Effector memory CD4-positive, alpha-beta T cell (primary cell): Measurements from ENCODE around the gene MYO7B.

Experiments used
- DNase-seq, 3 donors: peaks; one replicate each; pipeline ENCODE4 v3.0.0-alpha.2; 2020
- H3K27ac ChIP-seq: 2 replicates; pipeline ENCODE4 v1.7.0; 2013; ENCODE audit warnings: mild to moderate bottlenecking, low read length, moderate library complexity; ENCODE audit not compliant: insufficient read depth, poor library complexity, severe bottlenecking
- H3K27me3 ChIP-seq: replicated peaks from 2 replicates; pipeline ENCODE4 v1.7.0; 2013; ENCODE audit warnings: mild to moderate bottlenecking, low read length; ENCODE audit not compliant: insufficient read depth, control insufficient read depth, poor library complexity, severe bottlenecking
- H3K36me3 ChIP-seq: 2 replicates; pipeline ENCODE4 v1.7.0; 2013; ENCODE audit warnings: mild to moderate bottlenecking, low read length, moderate library complexity; ENCODE audit not compliant: control insufficient read depth, insufficient read depth
- H3K4me1 ChIP-seq: 2 replicates; pipeline ENCODE4 v1.7.0; 2013; ENCODE audit warnings: low read length, mild to moderate bottlenecking; ENCODE audit not compliant: control insufficient read depth, insufficient read depth, poor library complexity, severe bottlenecking
- H3K4me3 ChIP-seq: 2 replicates; pipeline ENCODE4 v1.7.0; 2013; ENCODE audit warnings: low read length, low read depth, mild to moderate bottlenecking; ENCODE audit not compliant: insufficient read depth, poor library complexity, severe bottlenecking
- H3K9me3 ChIP-seq: 2 replicates; pipeline ENCODE4 v1.7.0; 2013; ENCODE audit warnings: mild to moderate bottlenecking, low read length, moderate library complexity; ENCODE audit not compliant: control insufficient read depth

The MYO7B gene

DNA sequence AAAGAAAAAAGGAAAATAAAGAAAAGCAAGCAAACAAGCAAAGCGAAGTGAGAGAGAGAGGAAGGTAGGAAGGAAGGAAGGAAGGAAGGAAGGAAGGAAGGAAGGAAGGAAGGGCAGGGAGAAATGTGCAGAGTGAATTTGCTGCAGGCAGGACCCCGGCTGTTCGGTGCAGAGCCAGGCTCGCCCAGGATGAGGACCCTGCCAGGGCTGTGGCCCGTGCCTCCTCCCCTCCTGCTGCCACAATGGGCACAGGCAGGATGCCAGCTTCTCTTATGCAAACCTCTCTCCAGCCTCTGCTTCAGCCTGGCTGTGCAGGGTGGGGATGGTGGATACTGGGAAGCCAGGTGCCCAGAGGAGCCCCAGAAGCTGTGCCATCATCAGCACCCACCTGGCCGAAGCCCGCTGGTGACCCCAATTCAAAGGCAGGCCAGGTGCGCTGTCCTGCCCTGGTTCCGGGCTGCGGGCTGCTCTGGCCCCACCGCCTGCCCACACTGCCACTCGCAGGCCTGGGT is 113.7 kb downstream of the MYO7B start:
- Histone ChIP-seq H3K4me3 (no peak overlapping the region), H3K27me3 (no peaks in the 10 kb centered on the region), H3K9me3 (no peaks in the 10 kb centered on the region), H3K36me3 (no peaks in the 10 kb centered on the region), H3K27ac (no peak overlapping the region), H3K4me1 (peaks cover 10% of the 10 kb centered on the region)
- no peak for DNase-seq

GRCh38 chr2:127649684-127650040 is 114.2 kb downstream of the MYO7B start:
- H3K4me3 ChIP-seq: no peak overlapping the region
- no peaks in the 10 kb centered on the region for H3K36me3 ChIP-seq
- peaks cover 10% of the 10 kb centered on the region for H3K4me1 ChIP-seq
- no peaks in the 10 kb centered on the region for H3K27me3 ChIP-seq
- H3K9me3 ChIP-seq: no peaks in the 10 kb centered on the region
- no peak overlapping the region for H3K27ac ChIP-seq
- DNase-seq: peak; percentile 50 to 69 (median 61)

GRCh38 chr2:127650041-127650784 is 114.7 kb downstream of the MYO7B start:
- no peak overlapping the region for H3K4me3 ChIP-seq
- no peaks in the 10 kb centered on the region for H3K27me3 ChIP-seq
- H3K9me3 ChIP-seq: no peaks in the 10 kb centered on the region
- H3K36me3 ChIP-seq: no peaks in the 10 kb centered on the region
- H3K27ac ChIP-seq: no peak overlapping the region
- no peak for DNase-seq
- H3K4me1 ChIP-seq: peaks cover 10% of the 10 kb centered on the region

- H3K4me1 ChIP-seq: peaks cover 10% of the 10 kb centered on the region
- no peak overlapping the region for H3K4me3 ChIP-seq
- no peaks in the 10 kb centered on the region for H3K27me3 ChIP-seq
- no peaks in the 10 kb centered on the region for H3K36me3 ChIP-seq
- H3K9me3 ChIP-seq: no peaks in the 10 kb centered on the region
- DNase-seq: no peak
- no peak overlapping the region for H3K27ac ChIP-seq
These were observed 115.4 kb downstream of the MYO7B start for GRCh38 chr2:127650785-127651380.

DNA sequence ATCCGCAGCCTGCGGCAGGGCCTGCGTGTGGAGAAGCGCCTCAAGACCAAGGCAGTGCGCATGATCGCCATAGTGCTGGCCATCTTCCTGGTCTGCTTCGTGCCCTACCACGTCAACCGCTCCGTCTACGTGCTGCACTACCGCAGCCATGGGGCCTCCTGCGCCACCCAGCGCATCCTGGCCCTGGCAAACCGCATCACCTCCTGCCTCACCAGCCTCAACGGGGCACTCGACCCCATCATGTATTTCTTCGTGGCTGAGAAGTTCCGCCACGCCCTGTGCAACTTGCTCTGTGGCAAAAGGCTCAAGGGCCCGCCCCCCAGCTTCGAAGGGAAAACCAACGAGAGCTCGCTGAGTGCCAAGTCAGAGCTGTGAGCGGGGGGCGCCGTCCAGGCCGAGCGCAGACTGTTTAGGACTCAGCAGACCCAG is 115.9 kb downstream of the MYO7B start:
- no peak overlapping the region for H3K27ac ChIP-seq
- H3K4me1 ChIP-seq: peaks cover 10% of the 10 kb centered on the region
- H3K4me3 ChIP-seq: no peak overlapping the region
- no peaks in the 10 kb centered on the region for H3K27me3 ChIP-seq
- no peaks in the 10 kb centered on the region for H3K9me3 ChIP-seq
- no peak for DNase-seq
- no peaks in the 10 kb centered on the region for H3K36me3 ChIP-seq

DNA sequence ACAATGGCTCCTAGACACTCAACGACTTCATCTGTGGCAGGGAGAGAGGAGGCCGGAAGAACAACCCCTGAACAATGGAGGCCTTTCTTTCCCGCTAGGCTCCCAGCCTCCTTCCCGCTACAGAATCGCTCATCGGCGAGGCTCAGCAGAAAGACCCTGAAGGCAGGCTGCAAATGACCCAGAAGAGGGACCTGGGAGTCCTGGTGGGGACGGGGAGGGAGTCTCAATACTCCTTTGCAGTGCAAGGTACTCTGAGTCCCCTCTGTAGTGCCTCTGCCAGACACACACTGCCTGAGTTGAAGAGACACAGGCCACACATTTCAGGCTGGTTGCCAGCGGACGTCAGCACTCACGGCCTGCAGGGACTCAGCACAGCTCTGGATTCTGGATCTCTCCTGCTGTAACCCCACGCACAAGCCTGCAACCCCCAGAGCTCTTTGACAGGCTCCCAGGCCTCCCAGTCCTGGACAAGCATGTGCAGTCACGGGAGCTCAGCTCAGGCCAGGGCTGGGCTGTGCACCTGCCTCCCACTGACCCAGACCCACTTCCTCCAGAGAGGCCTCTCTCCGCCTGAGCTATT is 116.6 kb downstream of the MYO7B start:
- Histone ChIP-seq H3K27me3 (no peaks in the 10 kb centered on the region), H3K4me3 (no peak overlapping the region), H3K27ac (no peak overlapping the region), H3K4me1 (peaks cover 10% of the 10 kb centered on the region), H3K9me3 (no peaks in the 10 kb centered on the region), H3K36me3 (no peaks in the 10 kb centered on the region)
- DNase-seq: no peak

GRCh38 chr2:127652786-127653357 is 117.4 kb downstream of the MYO7B start:
- H3K4me1 ChIP-seq: peaks cover 10% of the 10 kb centered on the region
- no peak overlapping the region for H3K4me3 ChIP-seq
- no peaks in the 10 kb centered on the region for H3K27me3 ChIP-seq
- DNase-seq: no peak
- H3K9me3 ChIP-seq: no peaks in the 10 kb centered on the region
- H3K36me3 ChIP-seq: no peaks in the 10 kb centered on the region
- H3K27ac ChIP-seq: no peak overlapping the region

GRCh38 chr2:127653421-127654083 is 118.1 kb downstream of the MYO7B start:
- Histone ChIP-seq H3K4me3 (no peak overlapping the region), H3K4me1 (peaks cover 10% of the 10 kb centered on the region), H3K9me3 (no peaks in the 10 kb centered on the region), H3K27me3 (no peaks in the 10 kb centered on the region), H3K27ac (no peak overlapping the region), H3K36me3 (no peaks in the 10 kb centered on the region)
- DNase-seq: no peak

GRCh38 chr2:127654084-127654837 is 118.8 kb downstream of the MYO7B start:
- Histone ChIP-seq H3K27me3 (no peaks in the 10 kb centered on the region), H3K36me3 (no peaks in the 10 kb centered on the region), H3K9me3 (no peaks in the 10 kb centered on the region), H3K4me3 (no peak overlapping the region), H3K27ac (no peak overlapping the region), H3K4me1 (peaks cover 6% of the 10 kb centered on the region)
- no peak for DNase-seq
